Psoas muscle (tissue), 8 donors: Measurements from ENCODE around the gene ZNF335. TPM values are rescaled to one million over a fixed set of nuclear protein-coding genes. Genes with fewer than 3 reads are reported as not detected.

Experiments used
- ATAC-seq, 4 donors: fragments of 200-7000 bp; cut with Tn5 transposase; one replicate each; pipeline ENCODE4 v1.9.1; 2020; ENCODE audit warnings: moderate library complexity in 3 of 4, mild to moderate bottlenecking in 2 of 4
- DNase-seq, 2 donors: peaks; one replicate each; pipeline ENCODE4 v3.0.0-alpha.2; 2020
- H3K27ac ChIP-seq: fragments of 200-600 bp; one replicate; pipeline ENCODE4 v1.8.0; 2022
- H3K27me3 ChIP-seq, 3 donors: fragments of 200-600 bp in 1 of 3; one replicate each; pipeline versions ENCODE4 v1.6.1 to v1.8.0; 2013 to 2022; ENCODE audit warnings: low read length in 2 of 3, mild to moderate bottlenecking in 2 of 3, moderate library complexity in 1 of 3; ENCODE audit not compliant: insufficient read depth in 3 of 3
- H3K36me3 ChIP-seq, 2 donors: fragments of 200-600 bp in 1 of 2; one replicate each; pipeline versions ENCODE4 v1.6.1 to v1.8.0; 2013 to 2022; ENCODE audit warnings: low read depth in 1 of 2, mild to moderate bottlenecking in 1 of 2, moderate library complexity in 1 of 2; ENCODE audit not compliant: insufficient read depth in 1 of 2
- H3K4me1 ChIP-seq: fragments of 200-600 bp; one replicate; pipeline ENCODE4 v1.8.0; 2022
- H3K4me3 ChIP-seq: fragments of 200-600 bp; one replicate; pipeline ENCODE4 v1.8.0; 2022; ENCODE audit warnings: mild to moderate bottlenecking
- H3K9me3 ChIP-seq: fragments of 200-600 bp; one replicate; pipeline ENCODE4 v1.8.0; 2022
- CTCF ChIP-seq: fragments of 200-600 bp; IDR thresholded peaks from one replicate; pipeline ENCODE4 v1.8.0; 2022; ENCODE audit warnings: antibody characterized with exemption
- WGBS, 3 donors: extraction: QIAGEN DNeasy Blood & Tissue Kit; methylation state at CpG; one replicate each; pipeline versions ENCODE4 v1.1.6 to v1.1.7; 2013; 5-methylcytosine and 5-hydroxymethylcytosine counted together
- intact Hi-C, 2 donors: fragments of 100-400 bp; cut with DNase I; formaldehyde crosslinking; loops; one replicate each; pipeline versions ENCODE4 v1.11.0 to v1.14.2; 2022
- polyA plus RNA-seq, 3 donors: library from polyadenylated mRNA; stranded (reverse); fragments of 200-250 nt; gene quantifications; one replicate each; pipeline ENCODE4 v1.2.3, GENCODE V29; 2013
- total RNA-seq, 4 donors: library from RNA; stranded (reverse); fragmentation: NEBNext Ultra II Directional in 2 of 4; extraction: Animal tissue kit (Norgen Biotek cat#: 25700) in 2 of 4; gene quantifications; one replicate each; pipeline versions ENCODE4 v1.2.1 to v1.2.4, GENCODE V29; 2021 to 2023
- donor health status: healthy with polysubstance abuse.
- donor health status: DM: no; HTN: no; CAD: no; lungs with moderate emphysema.
- donor health status: Bipolar disorder and iron deficiency.
- donor health status: healthy.
- donor health status: DM: yes; HTN: yes; CAD: no.
- donor health status: DM: no; HTN: no; CAD: no.
- donor health status: DM: no; HTN: no; CAD: no.
- donor health status: DM: yes; HTN: yes; CAD: no.

The ZNF335 gene
- total and polyA plus RNA-seq, 7 donors, result 6.9 to 11.5 (median 10.2) TPM

GRCh38 chr20:45913116-45913515 lies 58.9 kb downstream of the ZNF335 start:
- TF ChIP-seq CTCF, result no peak
- 46 to 56% (median 50%) methylated on average over 5 of the region's 5 CpGs for WGBS, 3 donors
- no peak for ATAC-seq
- Histone ChIP-seq H3K36me3 (no peaks in the 10 kb centered on the region), H3K27ac (no peak overlapping the region), H3K4me1 (peaks cover 12% of the 10 kb centered on the region), H3K27me3 (peaks cover 0 to 17% (median 4%) of the 10 kb centered on the region in 3 donors), H3K4me3 (no peak overlapping the region), H3K9me3 (no peaks in the 10 kb centered on the region)
- intact Hi-C loops, result no loop called here
- DNase-seq, result no peak

GRCh38 chr20:45912344-45912682 lies 59.7 kb downstream of the ZNF335 start:
- Histone ChIP-seq H3K36me3 (no peaks in the 10 kb centered on the region), H3K27me3 (peaks cover 0 to 17% (median 4%) of the 10 kb centered on the region in 3 donors), H3K9me3 (no peaks in the 10 kb centered on the region), H3K4me3 (peak overlapping the region; percentile 65), H3K27ac (peak overlapping the region; percentile 65), H3K4me1 (peaks cover 12% of the 10 kb centered on the region)
- DNase-seq (no peak), ATAC-seq (no peak)
- intact Hi-C loops, result no loop called here
- 20 to 22% (median 21%) methylated on average over 4 of the region's 4 CpGs for WGBS, 3 donors
- TF ChIP-seq CTCF, result no peak

- intact Hi-C loops, result no loop called here
- Histone ChIP-seq H3K27me3 (peaks cover 0 to 17% (median 4%) of the 10 kb centered on the region in 3 donors), H3K27ac (peak within 1 kb of the TSS; percentile 65), H3K4me3 (peak within 1 kb of the TSS; percentile 65), H3K4me1 (peaks cover 12% of the 10 kb centered on the region), H3K9me3 (no peaks in the 10 kb centered on the region), H3K36me3 (no peaks in the 10 kb centered on the region)
- 1% methylated on average over 47 to 58 of the region's 58 CpGs for WGBS, 3 donors
- TF ChIP-seq CTCF, result no peak
- ATAC-seq (peak; percentile 34 to 55 (median 37)), DNase-seq (peak; percentile 75 to 82)
These were observed 60.3 kb downstream of the ZNF335 start, which contains the start of gene PLTP for GRCh38 chr20:45911486-45912343. TSS of gene PLTP (minus strand) at chr20:45912155. CDS start at chr20:45911452, 703 bp downstream.

GRCh38 chr20:45910670-45911485 lies 61.1 kb downstream of the ZNF335 start:
- peak; percentile 83 to 89 (median 87) for ATAC-seq
- peaks cover 0 to 17% (median 4%) of the 10 kb centered on the region in 3 donors for H3K27me3 ChIP-seq
- H3K4me1 ChIP-seq, result peaks cover 12% of the 10 kb centered on the region
- WGBS, 3 donors, result 6 to 8% (median 8%) methylated on average over 43 of the region's 43 CpGs
- H3K36me3 ChIP-seq, result peaks cover 0 to 3% of the 10 kb centered on the region in 2 donors
- H3K4me3 ChIP-seq, result peak overlapping the region; percentile 65
- intact Hi-C loops, result no loop called here
- TF ChIP-seq CTCF, result no peak
- H3K27ac ChIP-seq, result peak overlapping the region; percentile 65
- H3K9me3 ChIP-seq, result no peaks in the 10 kb centered on the region
- peak; percentile 95 to 97 for DNase-seq
